Ascending aorta (tissue), 2 donors: Measurements from ENCODE around the gene TEKTIP1. TPM values are rescaled to one million over a fixed set of nuclear protein-coding genes. Genes with fewer than 3 reads are reported as not detected.

Experiments used
- DNase-seq, 2 donors: peaks; one replicate each; pipeline ENCODE4 v3.0.0-alpha.2; 2019; ENCODE audit warnings: low spot score in 2 of 2
- H3K27ac ChIP-seq, 2 donors: fragments of 200-600 bp; sonication (generic); one replicate each; pipeline ENCODE4 v1.5.1; 2016 to 2017; ENCODE audit warnings: mild to moderate bottlenecking in 1 of 2
- H3K27me3 ChIP-seq: fragments of 200-600 bp; sonication (generic); one replicate; pipeline ENCODE4 v1.5.1; 2017
- H3K36me3 ChIP-seq, 2 donors: fragments of 200-600 bp; sonication (generic); one replicate each; pipeline ENCODE4 v1.5.1; 2016
- H3K4me1 ChIP-seq, 2 donors: fragments of 200-600 bp; sonication (generic); one replicate each; pipeline ENCODE4 v1.5.1; 2016 to 2017; ENCODE audit warnings: mild to moderate bottlenecking in 1 of 2
- H3K4me3 ChIP-seq, 2 donors: fragments of 200-600 bp; sonication (generic); one replicate each; pipeline ENCODE4 v1.5.1; 2016 to 2017; ENCODE audit warnings: mild to moderate bottlenecking in 1 of 2
- H3K9me3 ChIP-seq, 2 donors: fragments of 200-600 bp; sonication (generic); one replicate each; pipeline ENCODE4 v1.5.1; 2016
- intact Hi-C: fragments of 100-400 bp; cut with DNase I; formaldehyde crosslinking; loops from one replicate; pipeline ENCODE4 v1.15.1; 2023
- total RNA-seq: library from RNA; depleted of rRNA; stranded (reverse); fragments of >200 nt; gene quantifications from one replicate; pipeline ENCODE4 v1.1.0, GENCODE V29; 2016
- TF ChIP-seq, protein P1 (sequence below), 3 experiments: fragments of 200-600 bp in 2 of 3; fragments of 450-650 bp in 1 of 3; sonication (generic) in 2 of 3; IDR thresholded peaks; one replicate each; pipeline ENCODE4 v1.5.1; 2016 to 2019; ENCODE audit warnings: antibody characterized with exemption in 3 of 3, mild to moderate bottlenecking in 1 of 3, moderate library complexity in 1 of 3

The TEKTIP1 gene
- total RNA-seq, 1 donor from 2014 or later: not detected

DNA sequence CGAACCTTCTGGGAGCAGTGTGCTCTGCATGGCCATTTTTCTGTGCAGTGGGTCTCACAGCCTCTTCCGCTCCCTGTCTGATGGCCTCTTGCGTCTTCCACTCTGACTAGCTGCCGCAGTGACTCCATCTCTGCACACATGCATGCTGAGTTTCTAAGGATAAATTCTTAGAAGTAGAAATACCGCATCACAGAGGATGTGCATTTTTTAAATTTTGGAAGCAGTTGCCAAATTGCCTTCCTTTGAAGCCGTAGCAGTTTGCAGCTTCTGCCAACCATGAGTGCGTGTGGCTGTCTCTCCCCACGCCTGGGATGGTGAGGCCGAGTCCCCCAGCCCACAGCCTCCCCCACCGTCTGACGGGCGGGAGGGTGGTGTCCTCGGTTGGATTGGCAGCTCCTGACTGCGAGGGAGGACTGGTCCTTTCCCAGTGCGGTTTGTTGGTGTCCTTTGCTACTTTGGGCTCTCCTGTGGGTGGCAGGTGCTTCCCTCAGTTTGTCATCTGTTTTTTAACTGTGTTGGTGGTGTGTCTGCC is 23.0 kb upstream of the TEKTIP1 start:
- Histone ChIP-seq H3K36me3 (peaks cover 0 to 11% of the 10 kb centered on the region in 2 donors), H3K27me3 (no peaks in the 10 kb centered on the region), H3K4me1 (no peaks in the 10 kb centered on the region), H3K4me3 (no peak overlapping the region), H3K9me3 (no peaks in the 10 kb centered on the region), H3K27ac (no peak overlapping the region)
- no peak for DNase-seq
- intact Hi-C loops: no loop called here
- TF ChIP-seq, protein P1, sequence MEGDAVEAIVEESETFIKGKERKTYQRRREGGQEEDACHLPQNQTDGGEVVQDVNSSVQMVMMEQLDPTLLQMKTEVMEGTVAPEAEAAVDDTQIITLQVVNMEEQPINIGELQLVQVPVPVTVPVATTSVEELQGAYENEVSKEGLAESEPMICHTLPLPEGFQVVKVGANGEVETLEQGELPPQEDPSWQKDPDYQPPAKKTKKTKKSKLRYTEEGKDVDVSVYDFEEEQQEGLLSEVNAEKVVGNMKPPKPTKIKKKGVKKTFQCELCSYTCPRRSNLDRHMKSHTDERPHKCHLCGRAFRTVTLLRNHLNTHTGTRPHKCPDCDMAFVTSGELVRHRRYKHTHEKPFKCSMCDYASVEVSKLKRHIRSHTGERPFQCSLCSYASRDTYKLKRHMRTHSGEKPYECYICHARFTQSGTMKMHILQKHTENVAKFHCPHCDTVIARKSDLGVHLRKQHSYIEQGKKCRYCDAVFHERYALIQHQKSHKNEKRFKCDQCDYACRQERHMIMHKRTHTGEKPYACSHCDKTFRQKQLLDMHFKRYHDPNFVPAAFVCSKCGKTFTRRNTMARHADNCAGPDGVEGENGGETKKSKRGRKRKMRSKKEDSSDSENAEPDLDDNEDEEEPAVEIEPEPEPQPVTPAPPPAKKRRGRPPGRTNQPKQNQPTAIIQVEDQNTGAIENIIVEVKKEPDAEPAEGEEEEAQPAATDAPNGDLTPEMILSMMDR (IDR thresholded peaks at IDR 0.05): no peak

DNA sequence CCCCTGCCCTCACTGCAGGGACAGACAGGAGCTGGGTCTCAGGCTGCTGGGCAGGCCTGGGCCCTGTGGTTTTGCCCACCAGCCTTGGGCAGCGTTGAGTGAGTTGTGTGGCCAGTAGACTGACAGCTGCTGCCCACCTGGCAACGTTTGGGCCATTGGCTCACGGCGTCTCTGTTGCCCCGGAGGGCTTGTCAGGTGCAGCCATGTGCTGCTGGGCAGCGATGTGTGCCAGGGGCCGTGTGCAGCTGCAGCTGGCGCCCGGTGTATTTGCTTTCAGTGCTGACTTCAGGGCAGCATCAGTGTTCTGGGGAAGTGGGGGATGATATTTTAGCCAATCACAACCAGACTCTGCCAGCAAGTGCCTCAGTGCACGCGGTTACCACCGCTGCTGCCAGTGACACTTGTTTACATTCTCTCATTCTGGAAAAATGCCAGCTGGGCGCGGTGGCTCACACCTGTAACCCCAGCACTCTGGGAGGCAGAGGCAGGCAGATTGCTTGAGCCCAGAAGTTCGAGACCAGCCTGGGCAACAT is 22.2 kb upstream of the TEKTIP1 start:
- Histone ChIP-seq H3K27me3 (no peaks in the 10 kb centered on the region), H3K9me3 (no peaks in the 10 kb centered on the region), H3K36me3 (peaks cover 0 to 11% of the 10 kb centered on the region in 2 donors), H3K27ac (no peak overlapping the region), H3K4me3 (no peak overlapping the region), H3K4me1 (no peaks in the 10 kb centered on the region)
- no peak for DNase-seq
- intact Hi-C loops: no loop called here
- TF ChIP-seq, protein P1 (IDR thresholded peaks at IDR 0.05): no peak

DNA sequence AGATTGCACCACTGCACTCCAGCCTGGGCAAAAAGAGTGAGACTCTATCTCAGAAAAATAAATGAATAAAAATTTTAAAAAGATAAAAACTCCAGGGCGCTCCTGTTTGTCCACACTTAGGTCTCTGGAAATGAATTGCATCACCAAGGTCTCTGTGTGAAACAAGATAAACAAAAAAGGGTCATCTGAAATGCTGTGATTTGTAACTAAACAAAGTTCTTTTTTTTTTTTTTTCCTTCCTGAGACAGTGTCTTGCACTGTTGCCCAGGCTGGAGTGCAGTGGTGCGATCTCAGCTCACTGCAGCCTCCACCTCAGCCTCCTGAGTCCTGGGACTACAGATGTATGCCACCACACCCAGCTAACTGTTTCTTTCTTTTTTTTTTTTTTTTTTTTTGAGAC is 21.3 kb upstream of the TEKTIP1 start:
- H3K27ac ChIP-seq: no peak overlapping the region
- H3K4me1 ChIP-seq: no peaks in the 10 kb centered on the region
- H3K36me3 ChIP-seq: peaks cover 0 to 18% of the 10 kb centered on the region in 2 donors
- H3K9me3 ChIP-seq: no peaks in the 10 kb centered on the region
- no peak for DNase-seq
- intact Hi-C loops: no loop called here
- TF ChIP-seq, protein P1 (IDR thresholded peaks at IDR 0.05): no peak
- no peak overlapping the region for H3K4me3 ChIP-seq
- H3K27me3 ChIP-seq: no peaks in the 10 kb centered on the region

DNA sequence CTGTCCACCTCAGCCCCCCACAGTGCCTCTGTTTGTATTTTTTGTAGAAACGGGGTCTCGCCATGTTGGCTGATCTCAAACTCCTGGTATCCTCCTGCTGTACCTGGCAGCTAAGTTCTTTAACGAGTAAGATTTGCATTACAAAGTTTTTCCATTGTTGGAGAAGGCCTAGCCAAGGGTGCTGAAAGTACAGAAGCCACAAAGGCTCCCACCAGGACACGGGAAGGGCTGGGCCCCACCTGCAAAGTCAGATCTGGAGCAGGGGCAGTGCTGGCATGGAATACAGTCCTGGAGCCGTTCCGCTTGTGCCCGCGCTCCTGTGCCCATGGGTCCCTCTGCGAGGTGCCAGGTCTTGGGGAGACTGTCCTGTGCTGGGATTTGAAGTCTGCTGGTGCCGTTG is 20.7 kb upstream of the TEKTIP1 start:
- DNase-seq: no peak
- no peaks in the 10 kb centered on the region for H3K9me3 ChIP-seq
- no peak overlapping the region for H3K27ac ChIP-seq
- H3K4me3 ChIP-seq: no peak overlapping the region
- peaks cover 5 to 23% of the 10 kb centered on the region in 2 donors for H3K36me3 ChIP-seq
- TF ChIP-seq, protein P1 (IDR thresholded peaks at IDR 0.05): no peak
- intact Hi-C loops: no loop called here
- H3K27me3 ChIP-seq: no peaks in the 10 kb centered on the region
- H3K4me1 ChIP-seq: no peaks in the 10 kb centered on the region

DNA sequence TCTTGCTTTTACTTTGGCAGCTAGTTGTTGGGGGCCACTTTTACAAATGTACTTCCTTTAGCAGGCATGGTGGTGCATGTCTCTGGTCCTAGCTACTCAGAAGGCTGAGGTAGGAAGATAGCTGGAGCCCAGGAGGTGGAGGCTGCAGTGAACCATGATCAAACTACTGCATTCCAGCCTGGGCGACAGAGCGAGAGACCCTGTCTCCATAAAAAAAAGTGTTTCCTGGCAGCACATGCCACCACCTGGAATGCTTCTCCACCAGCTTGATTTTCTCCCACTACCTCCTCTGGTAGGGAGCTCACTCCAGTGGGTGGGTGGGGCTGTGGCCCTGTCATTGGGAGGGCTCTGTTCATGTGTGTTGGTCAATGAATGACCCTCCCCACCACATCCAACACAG is 20.3 kb upstream of the TEKTIP1 start:
- no peak for DNase-seq
- Histone ChIP-seq H3K27ac (no peak overlapping the region), H3K4me1 (no peaks in the 10 kb centered on the region), H3K36me3 (peaks cover 9 to 27% of the 10 kb centered on the region in 2 donors), H3K27me3 (no peaks in the 10 kb centered on the region), H3K9me3 (no peaks in the 10 kb centered on the region), H3K4me3 (no peak overlapping the region)
- intact Hi-C loops: no loop called here
- TF ChIP-seq, protein P1 (IDR thresholded peaks at IDR 0.05): no peak

DNA sequence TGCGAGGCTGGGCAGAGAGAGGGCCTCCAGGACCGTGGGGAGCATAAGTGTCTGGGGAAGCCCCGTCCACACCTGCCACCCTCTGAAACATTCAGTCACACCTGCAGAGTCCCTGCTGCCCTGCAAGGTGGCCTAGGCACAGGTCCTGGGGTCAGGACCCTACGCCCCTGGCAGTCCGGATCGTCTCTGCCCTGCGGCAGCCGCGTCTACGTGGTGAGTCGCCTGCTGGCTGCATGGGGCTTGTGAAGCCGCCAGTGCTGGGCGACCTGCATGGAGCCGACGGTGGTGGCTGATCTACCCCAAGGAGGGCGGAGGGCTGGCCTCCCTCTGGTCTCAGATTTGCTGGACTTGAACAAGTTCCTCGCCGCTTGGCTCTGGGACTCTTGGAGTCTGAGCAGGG is 19.8 kb upstream of the TEKTIP1 start:
- TF ChIP-seq, protein P1 (IDR thresholded peaks at IDR 0.05): no peak
- Histone ChIP-seq H3K4me1 (no peaks in the 10 kb centered on the region), H3K27ac (no peak overlapping the region), H3K36me3 (peaks cover 12 to 31% of the 10 kb centered on the region in 2 donors), H3K27me3 (no peaks in the 10 kb centered on the region), H3K4me3 (no peak overlapping the region), H3K9me3 (no peaks in the 10 kb centered on the region)
- intact Hi-C loops: no loop called here
- no peak for DNase-seq
